H9 (cell line): ENCODE data around the gene TMPRSS6. TPM values are rescaled to one million over a fixed set of nuclear protein-coding genes. Genes with fewer than 3 reads are reported as not detected.

Experiments
- DNase-seq: peaks from one replicate; pipeline ENCODE4 v3.0.0-alpha.2; 2017
- H2AFZ ChIP-seq: one replicate; pipeline ENCODE4 v1.6.1; 2013; ENCODE audit warnings: mild to moderate bottlenecking, low read length, control low read depth, moderate library complexity
- H2AK5ac ChIP-seq: 2 replicates; pipeline ENCODE4 v1.6.1; 2013; ENCODE audit warnings: low read length, control low read depth, mixed read lengths; ENCODE audit not compliant: insufficient read length
- H2BK120ac ChIP-seq: one replicate; pipeline ENCODE4 v1.6.1; 2013; ENCODE audit warnings: low read depth, mild to moderate bottlenecking, low read length, control low read depth, inconsistent platforms; ENCODE audit not compliant: poor library complexity, severe bottlenecking
- H2BK12ac ChIP-seq: 2 replicates; pipeline ENCODE4 v1.6.1; 2013; ENCODE audit warnings: low read length, control low read depth, mixed read lengths, low read depth; ENCODE audit not compliant: insufficient read length
- H2BK15ac ChIP-seq: 2 replicates; pipeline ENCODE4 v1.6.1; 2013; ENCODE audit warnings: low read depth, low read length, control low read depth
- H2BK20ac ChIP-seq: one replicate; pipeline ENCODE4 v1.6.1; 2013; ENCODE audit warnings: low read depth, mild to moderate bottlenecking, low read length, control low read depth, inconsistent platforms; ENCODE audit not compliant: poor library complexity, severe bottlenecking
- H2BK5ac ChIP-seq: 2 replicates; pipeline ENCODE4 v1.6.1; 2013; ENCODE audit warnings: low read length, control low read depth, mixed read lengths; ENCODE audit not compliant: insufficient read length
- H3K14ac ChIP-seq: 2 replicates; pipeline ENCODE4 v1.6.1; 2013; ENCODE audit warnings: low read length, control low read depth; ENCODE audit not compliant: insufficient read depth
- H3K18ac ChIP-seq: 2 replicates; pipeline ENCODE4 v1.6.1; 2013; ENCODE audit warnings: low read depth, mild to moderate bottlenecking, mixed read lengths, low read length, control low read depth; ENCODE audit not compliant: insufficient read length
- H3K23ac ChIP-seq: 2 replicates; pipeline ENCODE4 v1.6.1; 2013; ENCODE audit warnings: low read length, control low read depth, mixed read lengths, low read depth; ENCODE audit not compliant: insufficient read length
- H3K23me2 ChIP-seq: 2 replicates; pipeline ENCODE4 v1.6.1; 2013; ENCODE audit warnings: low read depth, mild to moderate bottlenecking, mixed read lengths, low read length, control low read depth; ENCODE audit not compliant: insufficient read length, poor library complexity, severe bottlenecking
- H3K27ac ChIP-seq: 2 replicates; pipeline ENCODE4 v1.5.1; 2013; ENCODE audit warnings: low read length, control low read depth, mixed read lengths, low read depth; ENCODE audit not compliant: insufficient read length
- H3K27me3 ChIP-seq: 2 replicates; pipeline ENCODE4 v1.6.1; 2013; ENCODE audit warnings: low read length, control low read depth, inconsistent platforms; ENCODE audit not compliant: insufficient read depth
- H3K4ac ChIP-seq: 2 replicates; pipeline ENCODE4 v1.6.1; 2013; ENCODE audit warnings: low read depth, mild to moderate bottlenecking, control low read depth, inconsistent platforms, low read length, moderate library complexity
- H3K4me1 ChIP-seq: 2 replicates; pipeline ENCODE4 v1.6.1; 2013; ENCODE audit warnings: low read length, control low read depth, inconsistent platforms; ENCODE audit not compliant: insufficient read depth
- H3K4me2 ChIP-seq: 2 replicates; pipeline ENCODE4 v1.6.1; 2013; ENCODE audit warnings: low read length, control low read depth, mixed read lengths; ENCODE audit not compliant: insufficient read length, insufficient read depth
- H3K56ac ChIP-seq: 2 replicates; pipeline ENCODE4 v1.6.1; 2013; ENCODE audit warnings: low read depth, mild to moderate bottlenecking, mixed read lengths, low read length, control low read depth; ENCODE audit not compliant: insufficient read length
- H3K79me1 ChIP-seq: 2 replicates; pipeline ENCODE4 v1.6.1; 2013; ENCODE audit warnings: low read depth, mild to moderate bottlenecking, moderate library complexity, low read length, control low read depth, inconsistent platforms; ENCODE audit not compliant: insufficient read depth, poor library complexity, severe bottlenecking
- H3K79me2 ChIP-seq: 2 replicates; pipeline ENCODE4 v1.6.1; 2013; ENCODE audit warnings: low read length, control low read depth, inconsistent platforms; ENCODE audit not compliant: insufficient read depth
- H3K9ac ChIP-seq: 2 replicates; pipeline ENCODE4 v1.6.1; 2013; ENCODE audit warnings: low read length, control low read depth, mixed read lengths; ENCODE audit not compliant: insufficient read length; ENCODE audit errors: extremely low read depth
- H3K9me3 ChIP-seq: one replicate; pipeline ENCODE4 v1.6.1; 2013; ENCODE audit warnings: low read depth, low read length, inconsistent platforms; ENCODE audit not compliant: control insufficient read depth
- H3T11ph ChIP-seq: one replicate; pipeline ENCODE4 v1.6.1; 2013; ENCODE audit warnings: mild to moderate bottlenecking, low read length, control low read depth, inconsistent platforms
- H4K20me1 ChIP-seq: one replicate; pipeline ENCODE4 v1.6.1; 2013; ENCODE audit not compliant: control insufficient read depth, insufficient read length, insufficient read depth
- H4K5ac ChIP-seq: 2 replicates; pipeline ENCODE4 v1.6.1; 2013; ENCODE audit warnings: low read depth, mild to moderate bottlenecking, mixed read lengths, low read length, control low read depth; ENCODE audit not compliant: insufficient read length
- H4K8ac ChIP-seq: replicated peaks from 2 replicates; pipeline ENCODE4 v1.6.1; 2013; ENCODE audit warnings: low read length, control low read depth, mixed read lengths, low read depth; ENCODE audit not compliant: insufficient read length
- H4K91ac ChIP-seq: 2 replicates; pipeline ENCODE4 v1.6.1; 2013; ENCODE audit warnings: low read depth, mild to moderate bottlenecking, moderate library complexity, mixed read lengths, low read length, control low read depth; ENCODE audit not compliant: insufficient read length
- H3K27ac Mint-ChIP-seq, 3 experiments: 2 replicates in 2 of 3; 3 replicates in 1 of 3; pipeline ENCODE4 v1.8.0; 2020 to 2021; ENCODE audit warnings: mixed read lengths in 3 of 3, mild to moderate bottlenecking in 1 of 3, moderate library complexity in 1 of 3
- H3K27me3 Mint-ChIP-seq: 2 replicates; pipeline ENCODE4 v1.8.0; 2021; ENCODE audit warnings: low read depth, mild to moderate bottlenecking, moderate library complexity, mixed read lengths
- H3K36me3 Mint-ChIP-seq, 3 experiments: 2 replicates in 2 of 3; 3 replicates in 1 of 3; pipeline ENCODE4 v1.8.0; 2020 to 2021; ENCODE audit warnings: low read depth in 3 of 3, mixed read lengths in 3 of 3; ENCODE audit not compliant: insufficient read depth in 1 of 3
- H3K4me1 Mint-ChIP-seq, 2 experiments: 2 replicates each; pipeline ENCODE4 v1.8.0; 2020; ENCODE audit warnings: mixed read lengths in 2 of 2
- H3K4me3 Mint-ChIP-seq, 2 experiments: 2 replicates in 1 of 2; 3 replicates in 1 of 2; pipeline ENCODE4 v1.8.0; 2020 to 2021; ENCODE audit warnings: mild to moderate bottlenecking in 2 of 2, mixed read lengths in 2 of 2, moderate library complexity in 1 of 2
- H3K9me3 Mint-ChIP-seq, 2 experiments: 2 replicates in 1 of 2; 3 replicates in 1 of 2; pipeline ENCODE4 v1.8.0; 2020; ENCODE audit warnings: mild to moderate bottlenecking in 2 of 2, mixed read lengths in 2 of 2, moderate library complexity in 1 of 2
- CTCF ChIP-seq: fragments of 200-600 bp; sonication (generic); conservative IDR thresholded peaks from 3 replicates; pipeline ENCODE4 v1.8.0; 2021; ENCODE audit warnings: antibody characterized with exemption, mild to moderate bottlenecking
- WGBS: extraction: QIAGEN DNeasy Blood & Tissue Kit; methylation state at CpG from one replicate; pipeline ENCODE4 v1.1.7; 2013; ENCODE audit warnings: missing lambda C conversion rate, low lambda C conversion rate, mixed read lengths; ENCODE audit not compliant: insufficient read length; ENCODE audit errors: extremely low coverage; 5-methylcytosine and 5-hydroxymethylcytosine counted together
- total RNA-seq: library from RNA; stranded (reverse); gene quantifications from 2 replicates; pipeline ENCODE4 v1.2.1, GENCODE V29; 2021

The TMPRSS6 gene
- total RNA-seq, 1 experiment from 2014 or later = not detected

DNA sequence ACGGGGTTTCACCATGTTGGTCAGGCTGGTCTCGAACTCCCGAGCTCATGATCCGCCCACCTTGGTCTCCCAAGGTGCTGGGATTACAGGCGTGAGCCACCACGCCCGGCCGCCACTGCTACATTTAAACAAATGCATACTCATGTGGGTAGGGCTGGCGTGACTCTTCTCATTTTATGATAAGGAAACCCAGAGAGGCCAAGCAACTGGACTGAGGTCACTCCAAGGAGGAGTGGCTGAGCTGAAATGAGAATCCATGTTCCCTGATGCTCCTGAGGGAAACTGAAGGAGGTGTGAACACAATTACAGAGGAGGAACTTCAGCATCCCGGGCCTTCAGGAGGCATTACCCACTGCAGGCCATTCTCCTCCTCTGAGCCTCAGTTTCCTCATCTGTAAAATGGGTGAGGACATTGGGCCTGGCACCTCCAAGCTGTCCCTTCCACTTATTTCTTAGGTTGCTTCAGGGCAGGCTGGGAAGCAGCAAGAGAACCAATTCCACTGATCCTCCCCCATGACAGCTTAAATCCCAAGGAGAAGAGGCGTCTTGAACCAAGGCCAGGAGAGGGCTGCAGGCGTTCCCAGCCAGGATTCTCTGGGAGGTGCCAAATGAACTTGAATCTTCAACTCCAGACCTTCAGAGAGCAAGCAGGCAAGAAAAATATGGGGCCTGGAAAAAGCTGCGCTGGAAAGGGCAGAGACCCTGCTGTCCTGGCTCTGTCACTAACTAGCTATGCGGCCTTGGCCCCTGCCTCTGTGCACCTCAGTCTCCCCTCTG is 93.2 kb downstream of the TMPRSS6 start:
- H3K4me2 ChIP-seq = no peak overlapping the region
- Mint-ChIP-seq H3K27ac (no peak overlapping the region), H3K36me3 (peaks cover 5 to 14% (median 13%) of the 10 kb centered on the region in 3 experiments; a peak in 6 of 7 replicates), H3K27me3 (no peaks in the 10 kb centered on the region), H3K4me3 (peak overlapping the region in 1 of 2 experiments; percentile 29; a peak in 2 of 5 replicates), H3K4me1 (peaks cover 21 to 26% of the 10 kb centered on the region in 2 experiments), H3K9me3 (no peaks in the 10 kb centered on the region)
- no peak overlapping the region for H3K4ac ChIP-seq
- H3K4me1 ChIP-seq = peaks cover 6% of the 10 kb centered on the region; the same call in 1 of the 2 replicates
- no peak overlapping the region for H3K56ac ChIP-seq
- no peaks in the 10 kb centered on the region for H3K79me1 ChIP-seq
- no peak overlapping the region for H4K5ac ChIP-seq
- H4K8ac ChIP-seq = no peak overlapping the region
- H3T11ph ChIP-seq = no peak overlapping the region
- H4K91ac ChIP-seq = no peak overlapping the region
- H3K9me3 ChIP-seq = no peaks in the 10 kb centered on the region
- H4K20me1 ChIP-seq = peaks cover 3% of the 10 kb centered on the region
- no CpG with 5 or more reads among the region's 14 CpGs for WGBS
- no peak for DNase-seq
- H3K27ac ChIP-seq = no peak overlapping the region
- H3K14ac ChIP-seq = no peak overlapping the region
- no peak for TF ChIP-seq CTCF
- H3K27me3 ChIP-seq = no peaks in the 10 kb centered on the region
- H2BK15ac ChIP-seq = no peak overlapping the region
- no peak overlapping the region for H2BK5ac ChIP-seq
- H2AK5ac ChIP-seq = no peak overlapping the region
- H3K79me2 ChIP-seq = peaks cover 2% of the 10 kb centered on the region; the same call in 1 of the 2 replicates
- peaks cover 3% of the 10 kb centered on the region for H3K23me2 ChIP-seq
- H2BK12ac ChIP-seq = no peak overlapping the region
- no peak overlapping the region for H2BK20ac ChIP-seq
- no peak overlapping the region for H2AFZ ChIP-seq
- no peak overlapping the region for H3K18ac ChIP-seq
- H3K23ac ChIP-seq = no peak overlapping the region
- no peak overlapping the region for H3K9ac ChIP-seq
- no peak overlapping the region for H2BK120ac ChIP-seq
